ENCODE results near the gene ZNF516.
"Not testable (repeated sequence)": the region's sequence is repeated elsewhere in the genome, so short reads cannot be mapped to it uniquely, and the experiment has no call there.

The ZNF516 gene

DNA sequence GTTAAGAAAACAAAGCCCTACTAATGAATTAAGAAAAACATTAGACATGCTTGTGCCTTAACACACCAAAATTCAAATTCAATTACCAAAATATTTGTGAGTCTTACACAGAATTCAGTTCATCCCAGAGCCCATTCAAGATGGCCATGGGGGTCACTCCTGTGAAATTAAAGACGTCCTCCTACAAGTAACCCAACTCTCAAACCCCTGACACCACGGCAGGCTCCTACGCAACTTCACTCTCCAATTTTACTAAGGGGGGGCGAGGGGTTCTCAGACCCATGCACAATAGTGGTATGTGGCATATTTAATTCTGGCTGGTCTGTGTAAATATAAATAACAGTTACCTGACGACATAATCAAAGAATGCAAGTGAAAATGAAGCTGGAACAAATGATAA is 5.0 kb downstream of the ZNF516 start:
- DNase-seq (ENCODE audit: low spot score), result no peak

DNA sequence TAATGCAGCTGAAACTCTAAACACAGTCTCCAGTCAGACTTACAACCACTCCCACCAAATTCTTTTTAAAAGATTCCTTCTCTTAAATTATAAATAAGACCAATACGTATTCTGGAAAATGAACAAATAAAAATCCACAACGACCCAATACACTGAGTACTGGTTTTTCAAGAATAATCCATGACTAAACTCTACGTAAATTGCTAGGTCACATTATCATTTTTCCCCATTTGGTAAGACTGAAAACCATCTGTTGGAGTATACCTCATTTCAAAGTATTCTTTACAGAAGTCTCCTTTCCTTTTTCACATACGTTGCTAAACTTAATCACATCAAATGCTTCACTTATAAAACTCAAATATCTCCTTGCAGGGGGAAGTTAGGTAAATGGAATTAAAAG is 6.0 kb downstream of the ZNF516 start:
- DNase-seq (ENCODE audit: low spot score), result no peak

DNA sequence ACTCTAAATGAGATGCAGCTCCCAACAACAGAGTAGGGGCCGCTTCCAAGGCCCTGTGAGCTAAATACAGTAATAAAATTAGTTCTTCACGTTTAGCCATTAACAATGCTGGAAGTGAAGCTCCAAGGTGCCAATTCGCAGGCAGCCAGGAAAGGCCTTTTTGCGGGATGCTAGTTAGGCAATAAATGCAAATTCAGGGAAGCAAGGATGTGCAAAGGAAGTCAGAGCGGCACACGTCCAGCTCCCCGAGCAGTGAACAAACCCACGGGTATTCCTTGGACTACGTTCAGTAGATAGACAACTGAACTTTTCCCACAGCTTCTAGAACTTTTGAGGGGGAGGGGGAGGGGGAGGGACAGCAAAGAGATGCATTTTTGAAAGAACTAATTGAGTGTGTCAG is 6.9 kb downstream of the ZNF516 start:
- no peak for DNase-seq (ENCODE audit: low spot score)

GRCh38 chr18:76487782-76488181 is 7.3 kb downstream of the ZNF516 start:
- DNase-seq (ENCODE audit: low spot score), result no peak

DNA sequence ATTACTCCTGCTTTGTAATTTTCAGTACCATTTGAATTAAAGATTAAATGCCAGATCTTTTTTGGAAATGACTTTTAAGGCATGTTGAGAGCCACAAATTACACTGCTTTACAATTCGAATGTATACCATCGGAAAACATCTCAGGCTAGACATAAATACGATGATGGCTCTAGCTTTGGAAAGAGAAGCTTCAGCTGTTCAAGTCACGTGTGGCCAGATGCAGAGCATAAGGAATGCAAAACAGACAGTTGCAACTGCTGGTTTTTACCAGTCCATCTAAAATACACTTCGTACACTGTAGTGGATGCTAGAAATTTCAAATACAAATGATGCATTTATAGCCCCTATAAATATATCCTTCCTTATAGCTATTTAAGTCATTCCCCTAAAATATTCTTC is 8.0 kb downstream of the ZNF516 start:
- no peak for DNase-seq (ENCODE audit: low spot score)

- no peak for DNase-seq (ENCODE audit: low spot score)
Measured at GRCh38 chr18:76486574-76486973, 8.5 kb downstream of the ZNF516 start.

GRCh38 chr18:76486038-76486437 is 9.0 kb downstream of the ZNF516 start:
- no peak for DNase-seq (ENCODE audit: low spot score)

GRCh38 chr18:76484749-76485387 is 10.2 kb downstream of the ZNF516 start:
- DNase-seq (ENCODE audit: low spot score), result no peak

DNA sequence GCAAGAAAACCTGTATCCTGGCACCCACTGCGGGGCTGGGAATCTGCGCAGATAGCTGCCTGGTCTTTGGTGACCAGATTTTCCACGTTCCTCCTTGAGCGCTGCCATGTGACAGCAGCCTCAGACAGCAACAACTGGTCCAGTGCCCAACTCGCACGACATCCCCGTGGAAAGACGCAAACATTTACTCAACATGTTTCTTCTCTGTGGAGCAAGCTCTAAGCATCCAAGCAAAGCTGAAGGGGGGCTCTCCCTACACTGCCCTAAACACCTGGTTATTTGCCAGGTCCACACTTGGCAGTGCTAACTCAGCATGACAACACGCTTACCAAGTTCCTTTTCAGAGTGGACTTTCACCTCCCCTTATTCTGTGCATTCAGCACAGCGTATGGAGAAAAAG is 11.3 kb downstream of the ZNF516 start:
- DNase-seq (ENCODE audit: low spot score), result no peak

- DNase-seq (ENCODE audit: low spot score), result no peak
Measured at GRCh38 chr18:76482971-76483691, 11.9 kb downstream of the ZNF516 start.

DNA sequence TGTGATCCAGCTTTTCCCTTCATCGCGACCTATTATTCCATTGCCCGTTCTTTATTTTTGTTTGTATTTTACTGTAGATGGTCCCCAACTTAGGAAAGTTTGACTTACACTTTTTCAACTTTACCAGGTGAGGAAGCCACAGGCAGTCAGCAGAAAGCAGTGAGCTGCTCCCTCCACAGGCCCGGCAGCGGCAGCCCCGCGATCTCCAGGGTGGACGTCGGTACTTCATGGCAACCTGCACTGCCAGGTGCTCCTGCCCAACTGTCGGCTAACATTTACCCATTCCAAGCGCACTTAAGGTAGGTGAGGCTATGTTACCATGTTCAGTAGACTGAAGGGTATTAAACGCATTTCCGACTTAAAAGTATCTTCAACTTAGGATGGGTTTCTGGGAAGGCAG is 12.8 kb downstream of the ZNF516 start:
- no peak for DNase-seq (ENCODE audit: low spot score)

GRCh38 chr18:76480913-76481312 is 14.1 kb downstream of the ZNF516 start:
- no peak for DNase-seq (ENCODE audit: low spot score)

DNA sequence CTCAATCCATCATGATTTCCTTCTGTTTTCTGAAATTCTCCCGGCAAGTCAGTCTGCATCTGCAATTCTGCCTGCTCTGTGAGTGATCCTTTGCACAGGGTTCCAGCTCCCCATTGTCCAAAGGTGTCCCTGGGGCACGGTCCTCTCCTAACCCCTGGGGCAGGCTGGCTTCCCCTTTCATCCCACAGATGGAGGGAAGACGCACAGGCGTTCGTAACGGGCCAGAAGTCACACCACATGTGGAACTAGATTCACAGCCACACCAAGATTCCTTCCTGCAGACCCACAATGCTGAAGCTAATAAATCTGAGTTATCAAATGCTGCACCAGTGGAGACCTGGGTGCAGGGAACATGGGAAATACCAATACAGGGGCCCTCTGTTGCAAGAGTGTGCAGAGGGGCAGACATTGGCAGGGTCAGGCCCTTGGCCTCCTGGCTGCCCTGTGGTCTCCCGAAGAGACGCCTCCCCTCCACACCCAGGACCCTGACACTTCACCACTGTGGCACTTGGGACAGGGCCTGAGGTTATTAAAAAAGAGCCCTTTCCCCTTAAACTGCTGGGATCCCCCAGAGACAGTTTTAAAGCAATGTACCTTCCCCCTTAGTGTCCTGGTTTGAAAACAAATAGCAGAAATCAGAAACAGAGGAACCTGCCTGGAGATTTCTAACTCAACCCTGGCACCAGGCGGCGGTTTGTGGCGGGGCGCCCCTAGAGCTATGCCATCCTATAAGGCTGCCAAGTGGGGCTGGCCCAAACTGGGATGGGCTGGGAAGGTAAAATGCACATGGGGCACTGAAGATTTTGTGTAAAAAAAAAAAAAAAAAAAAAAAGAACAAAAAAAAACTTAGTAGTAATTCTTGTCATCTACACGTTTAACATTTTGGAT is 15.4 kb downstream of the ZNF516 start:
- no peak for DNase-seq (ENCODE audit: low spot score)

- peak; percentile 90 for DNase-seq (ENCODE audit: low spot score)
Measured at GRCh38 chr18:76476665-76477561, 18.1 kb downstream of the ZNF516 start.

- no peak for DNase-seq (ENCODE audit: low spot score)
Measured at GRCh38 chr18:76475450-76476194, 19.4 kb downstream of the ZNF516 start.

DNA sequence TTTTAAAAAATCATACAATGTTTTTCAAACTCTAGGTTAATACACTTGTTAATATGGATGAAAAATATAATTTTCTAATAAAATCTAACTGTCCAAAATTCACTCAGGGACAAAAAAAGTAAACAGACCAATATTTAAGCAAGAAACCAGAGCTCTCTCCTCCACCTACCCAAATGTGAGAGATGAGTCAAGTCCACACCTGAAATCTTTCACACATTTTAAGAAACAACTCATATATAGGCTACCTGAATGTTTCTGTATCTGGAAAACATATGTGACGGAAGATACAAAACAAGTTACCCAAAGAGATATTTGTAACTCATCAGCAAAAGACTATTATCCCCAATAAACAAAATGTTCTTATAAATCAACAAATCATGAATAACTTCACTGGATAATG is 20.2 kb downstream of the ZNF516 start:
- no peak for DNase-seq (ENCODE audit: low spot score)

- DNase-seq (ENCODE audit: low spot score), result not testable (repeated sequence)
Measured at GRCh38 chr18:76473521-76473920, 21.5 kb downstream of the ZNF516 start.

DNA sequence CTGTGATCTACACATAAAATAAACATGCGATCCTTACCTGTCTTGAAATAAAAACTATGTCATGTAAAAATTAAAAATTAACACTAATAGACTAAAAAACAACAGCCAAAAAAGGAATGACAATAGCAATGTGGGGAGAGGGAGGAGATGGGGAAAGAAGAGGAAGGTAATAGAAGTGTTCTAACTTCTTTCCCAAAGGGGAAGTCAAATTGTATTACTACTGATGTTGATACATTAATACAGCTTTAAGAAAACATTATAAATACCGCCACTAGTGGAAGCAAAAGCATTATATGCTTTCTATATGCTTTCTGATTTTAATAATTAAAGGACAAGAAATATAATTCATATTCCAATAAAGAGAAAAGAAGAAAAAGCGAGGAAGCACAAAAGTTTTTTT is 22.2 kb downstream of the ZNF516 start:
- DNase-seq (ENCODE audit: low spot score), result no peak

GRCh38 chr18:76471593-76471992 is 23.4 kb downstream of the ZNF516 start:
- no peak for DNase-seq (ENCODE audit: low spot score)

DNA sequence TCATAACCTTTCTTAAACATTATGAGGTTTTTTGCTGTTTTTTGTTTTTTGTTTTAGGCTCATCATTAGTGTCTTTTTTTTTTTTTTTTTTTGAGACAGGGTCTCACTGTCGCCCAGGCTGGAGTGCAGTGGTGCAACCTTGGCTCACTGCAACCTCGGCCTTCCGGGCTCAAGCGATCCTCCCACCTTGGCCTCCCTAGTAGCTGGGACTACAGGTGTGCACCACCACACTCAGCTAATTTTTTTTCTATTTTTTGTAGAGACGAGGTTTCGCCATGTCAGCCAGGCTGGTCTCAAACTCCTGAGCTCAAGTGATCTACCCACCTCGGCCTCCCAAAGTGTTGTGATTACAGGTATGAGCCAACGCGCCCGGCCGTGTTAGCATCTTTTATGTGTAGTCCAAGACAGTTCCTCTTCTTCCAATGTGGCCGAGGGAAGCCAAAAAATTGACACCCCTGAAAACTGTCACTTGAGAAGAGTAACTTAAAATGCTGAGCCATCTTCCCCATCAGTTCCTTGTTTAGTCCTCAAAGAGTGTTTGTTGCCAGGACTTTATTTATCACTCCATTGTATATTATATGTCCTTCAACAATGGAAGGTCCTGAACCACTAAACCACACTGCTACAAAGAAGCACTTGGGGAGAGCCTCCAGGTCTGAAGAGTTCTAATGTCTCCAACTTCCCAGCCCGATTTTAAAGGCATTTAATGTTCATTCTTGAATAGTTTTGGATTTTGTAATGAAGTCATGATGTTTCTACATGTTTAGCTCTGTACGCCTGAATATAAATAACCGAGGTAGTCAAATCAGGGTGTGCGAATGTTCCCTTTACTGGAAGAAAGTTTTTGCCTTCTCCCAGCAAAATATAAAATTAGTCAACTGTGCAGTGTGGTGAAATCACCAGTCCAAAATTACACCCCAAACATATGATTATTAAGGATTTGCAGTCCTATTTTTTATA is 26.4 kb downstream of the ZNF516 start:
- no peak for DNase-seq (ENCODE audit: low spot score)
